ENCODE measurements around the gene TEPSIN. TPM values are rescaled to one million over a fixed set of nuclear protein-coding genes. Genes with fewer than 3 reads are reported as not detected.
A peak's percentile ranks its signal among the peaks of the same experiment; 100 is the strongest.

The TEPSIN gene
- total and polyA plus RNA-seq, 7 donors: 6.9 to 42.8 (median 23.5) TPM

- peak overlapping the region in 1 of 4 donors; percentile 15 for H3K4me3 ChIP-seq
- peak overlapping the region; percentile 36 to 85 (median 58) for H3K27ac ChIP-seq
- no peak for TF ChIP-seq POLR2A (IDR thresholded peaks at IDR 0.05)
- peak in 1 of 4 donors; percentile 33 for TF ChIP-seq POLR2AphosphoS5 (IDR thresholded peaks at IDR 0.05)
- TF ChIP-seq CTCF (IDR thresholded peaks at IDR 0.05): peak; percentile 55 to 66 (median 58)
- H3K9me3 ChIP-seq: no peaks in the 10 kb centered on the region
- peaks cover 0 to 19% (median 18%) of the 10 kb centered on the region in 4 donors for H3K4me1 ChIP-seq
- H3K36me3 ChIP-seq: peaks cover 4 to 46% (median 15%) of the 10 kb centered on the region in 4 donors
- H3K27me3 ChIP-seq: no peaks in the 10 kb centered on the region
- 16 to 52% methylated on average over 35 of the region's 35 CpGs for WGBS, 2 donors
- intact Hi-C loops (cut with DNase I): loop anchor here (1.0 kb wide), 1 partner anchor 229 kb away; no protein-coding TSS in a partner anchor
- peak; percentile 95 for DNase-seq
Observed at GRCh38 chr17:81254955-81255717, 16.3 kb upstream of the TEPSIN start.

- H3K27ac ChIP-seq: peak overlapping the region in 1 of 4 donors; percentile 85
- H3K36me3 ChIP-seq: peaks cover 0 to 37% (median 0%) of the 10 kb centered on the region in 4 donors
Observed at GRCh38 chr17:81253358-81254131, 14.7 kb upstream of the TEPSIN start.

GRCh38 chr17:81252987-81253329 lies 14.1 kb upstream of the TEPSIN start:
- Histone ChIP-seq H3K9me3 (no peaks in the 10 kb centered on the region), H3K36me3 (peaks cover 0 to 35% (median 0%) of the 10 kb centered on the region in 4 donors), H3K27ac (no peak overlapping the region), H3K4me1 (peaks cover 0 to 19% (median 18%) of the 10 kb centered on the region in 4 donors), H3K4me3 (no peak overlapping the region), H3K27me3 (no peaks in the 10 kb centered on the region)
- no peak for TF ChIP-seq CTCF (IDR thresholded peaks at IDR 0.05)
- no peak for DNase-seq
- intact Hi-C loops (cut with DNase I): loop anchor here (1.0 kb wide), 1 partner anchor 348 kb away; no protein-coding TSS in a partner anchor
- WGBS, 2 donors: 56 to 85% methylated on average over 15 of the region's 15 CpGs

More at GRCh38 chr17:81253358-81254131, 14.7 kb upstream of the TEPSIN start:
- WGBS, 2 donors: 64 to 68% methylated on average over 19 of the region's 19 CpGs
- TF ChIP-seq EP300 (IDR thresholded peaks at IDR 0.05) (no peak), POLR2A (IDR thresholded peaks at IDR 0.05) (no peak), CTCF (IDR thresholded peaks at IDR 0.05) (peak; percentile 87 to 94 (median 90))
- intact Hi-C loops (cut with DNase I): loop anchor here (1.0 kb wide), 1 partner anchor 348 kb away; no protein-coding TSS in a partner anchor
- Histone ChIP-seq H3K4me1 (peaks cover 0 to 19% (median 18%) of the 10 kb centered on the region in 4 donors), H3K9me3 (no peaks in the 10 kb centered on the region), H3K27me3 (no peaks in the 10 kb centered on the region), H3K4me3 (no peak overlapping the region)
- no peak for DNase-seq

- DNase-seq: no peak
- Histone ChIP-seq H3K4me3 (no peak overlapping the region), H3K27me3 (no peaks in the 10 kb centered on the region), H3K9me3 (no peaks in the 10 kb centered on the region), H3K27ac (no peak overlapping the region), H3K36me3 (peaks cover 0 to 35% (median 0%) of the 10 kb centered on the region in 4 donors), H3K4me1 (peaks cover 0 to 19% (median 18%) of the 10 kb centered on the region in 4 donors)
- intact Hi-C loops (cut with DNase I): no loop called here
- no peak for TF ChIP-seq CTCF (IDR thresholded peaks at IDR 0.05)
- 58 to 85% methylated on average over 15 of the region's 15 CpGs for WGBS, 2 donors
Observed at GRCh38 chr17:81252326-81252986, 13.6 kb upstream of the TEPSIN start.
